Natural killer cell (primary cell): ENCODE measurements around the gene XCR1. TPM values are rescaled to one million over a fixed set of nuclear protein-coding genes. Genes with fewer than 3 reads are reported as not detected.
"Not testable (repeated sequence)": the region's sequence is repeated elsewhere in the genome, so short reads cannot be mapped to it uniquely, and the experiment has no call there.

Experiments
- ATAC-seq, 3 donors: fragments of 150-1000 bp in 2 of 3; fragments of 200-7000 bp in 1 of 3; cut with Tn5 transposase; 1 replicate in 1 of 3; 2 replicates in 2 of 3; pipeline ENCODE4 v1.10.0; 2021; ENCODE audit warnings: mild to moderate bottlenecking in 2 of 3, moderate library complexity in 2 of 3
- DNase-seq, 2 donors: peaks; one replicate each; pipeline versions ENCODE4 v3.0.0 to v3.0.0-alpha.2; 2013 to 2021; ENCODE audit warnings: mixed read lengths in 1 of 2
- H3K27ac ChIP-seq: one replicate; pipeline ENCODE4 v1.5.1; 2013; ENCODE audit warnings: mild to moderate bottlenecking, low read length
- H3K27me3 ChIP-seq: one replicate; pipeline ENCODE4 v1.6.1; 2013; ENCODE audit warnings: low read length; ENCODE audit not compliant: control insufficient read depth, insufficient read depth
- H3K36me3 ChIP-seq: one replicate; pipeline ENCODE4 v1.6.1; 2013; ENCODE audit warnings: low read length; ENCODE audit not compliant: control insufficient read depth, insufficient read depth
- H3K4me1 ChIP-seq: one replicate; pipeline ENCODE4 v1.6.1; 2013; ENCODE audit warnings: low read length; ENCODE audit not compliant: control insufficient read depth, insufficient read depth
- H3K4me3 ChIP-seq: one replicate; pipeline ENCODE4 v1.5.1; 2013; ENCODE audit warnings: low read length
- H3K9me3 ChIP-seq: one replicate; pipeline ENCODE4 v1.6.1; 2013; ENCODE audit warnings: low read length; ENCODE audit not compliant: control insufficient read depth, insufficient read depth
- H3K27ac Mint-ChIP-seq, 2 donors: one replicate each; pipeline ENCODE4 v1.8.0; 2022; ENCODE audit warnings: mild to moderate bottlenecking in 2 of 2, mixed read lengths in 2 of 2, moderate library complexity in 1 of 2
- H3K27me3 Mint-ChIP-seq, 2 donors: one replicate each; pipeline ENCODE4 v1.8.0; 2022; ENCODE audit warnings: low read depth in 2 of 2, mixed read lengths in 2 of 2
- H3K36me3 Mint-ChIP-seq: one replicate; pipeline ENCODE4 v1.8.0; 2022; ENCODE audit warnings: mixed read lengths
- H3K4me1 Mint-ChIP-seq, 2 donors: one replicate each; pipeline ENCODE4 v1.8.0; 2022; ENCODE audit warnings: mixed read lengths in 2 of 2
- H3K4me3 Mint-ChIP-seq: one replicate; pipeline ENCODE4 v1.8.0; 2022; ENCODE audit warnings: mild to moderate bottlenecking, moderate library complexity, mixed read lengths
- H3K9me3 Mint-ChIP-seq, 2 donors: one replicate each; pipeline ENCODE4 v1.8.0; 2022; ENCODE audit warnings: mixed read lengths in 2 of 2
- CTCF ChIP-seq: fragments of 200-600 bp; IDR thresholded peaks from one replicate; pipeline ENCODE4 v1.8.0; 2022; ENCODE audit warnings: antibody characterized with exemption
- WGBS: methylation state at CpG from one replicate; pipeline ENCODE4 v1.1.7; 2013; ENCODE audit warnings: missing lambda C conversion rate; ENCODE audit not compliant: insufficient coverage; 5-methylcytosine and 5-hydroxymethylcytosine counted together
- intact Hi-C: fragments of 100-400 bp; cut with micrococcal nuclease; formaldehyde crosslinking; loops from one replicate; pipeline ENCODE4 v1.14.2; 2022
- total RNA-seq, 4 donors: library from RNA; stranded (reverse); fragments of 120-200 nt in 1 of 4; gene quantifications; one replicate each; pipeline versions ENCODE4 v1.2.3 to v1.2.4, GENCODE V29; 2013 to 2022

Gene XCR1
- total RNA-seq, 3 donors from 2014 or later (not counting 1 experiment from before 2014, with no cell fraction given): 0.21 TPM; not detected in 2

- Mint-ChIP-seq H3K27me3 (peaks cover 6 to 31% of the 10 kb centered on the region in 2 donors), H3K4me1 (no peaks in the 10 kb centered on the region), H3K4me3 (no peak overlapping the region), H3K9me3 (no peaks in the 10 kb centered on the region), H3K36me3 (no peaks in the 10 kb centered on the region), H3K27ac (no peak overlapping the region)
- Histone ChIP-seq H3K27ac (no peak overlapping the region), H3K36me3 (no peaks in the 10 kb centered on the region), H3K9me3 (no peaks in the 10 kb centered on the region), H3K4me1 (no peaks in the 10 kb centered on the region), H3K27me3 (no peaks in the 10 kb centered on the region), H3K4me3 (no peak overlapping the region)
- DNase-seq (no peak), ATAC-seq (no peak)
- no peak for TF ChIP-seq CTCF
- 97% methylated on average over 8 of the region's 8 CpGs for WGBS
- intact Hi-C loops: no loop called here
These were observed 25.2 kb upstream of the XCR1 start for GRCh38 chr3:46052531-46052930.

- intact Hi-C loops: no loop called here
These were observed 21.8 kb upstream of the XCR1 start for GRCh38 chr3:46049093-46049492.

GRCh38 chr3:46046231-46046630 is 18.9 kb upstream of the XCR1 start:
- WGBS: 40% methylated on average over 5 of the region's 5 CpGs
- H3K27me3 Mint-ChIP-seq, intact Hi-C loops, H3K4me3 ChIP-seq, H3K9me3 ChIP-seq, H3K27me3 ChIP-seq, H3K4me1 ChIP-seq, H3K36me3 ChIP-seq, H3K4me3 Mint-ChIP-seq, H3K9me3 Mint-ChIP-seq, H3K36me3 Mint-ChIP-seq, H3K27ac ChIP-seq: not testable (repeated sequence)
- DNase-seq: peak in 1 of 2 donors; percentile 63
- H3K4me1 Mint-ChIP-seq: peaks cover 16% of the 10 kb centered on the region in 2 donors
- peak; percentile 44 to 49 (median 47) for ATAC-seq
- H3K27ac Mint-ChIP-seq: peak overlapping the region in 1 of 2 donors; percentile 74

More at GRCh38 chr3:46049093-46049492, 21.8 kb upstream of the XCR1 start:
- H3K4me1 Mint-ChIP-seq: peaks cover 16% of the 10 kb centered on the region in 2 donors
- no peaks in the 10 kb centered on the region for H3K36me3 ChIP-seq
- no peak overlapping the region for H3K27ac ChIP-seq
- no peak overlapping the region for H3K4me3 ChIP-seq
- no peaks in the 10 kb centered on the region for H3K27me3 ChIP-seq
- WGBS: 95% methylated on average over 5 of the region's 5 CpGs
- peaks cover 6 to 14% of the 10 kb centered on the region in 2 donors for H3K27me3 Mint-ChIP-seq
- no peaks in the 10 kb centered on the region for H3K36me3 Mint-ChIP-seq
- DNase-seq (no peak), ATAC-seq (no peak)
- no peaks in the 10 kb centered on the region for H3K9me3 Mint-ChIP-seq
- H3K9me3 ChIP-seq: no peaks in the 10 kb centered on the region
- H3K27ac Mint-ChIP-seq: no peak overlapping the region
- no peak for TF ChIP-seq CTCF
- H3K4me1 ChIP-seq: peaks cover 9% of the 10 kb centered on the region
- no peak overlapping the region for H3K4me3 Mint-ChIP-seq

GRCh38 chr3:46038916-46039315 is 11.6 kb upstream of the XCR1 start:
- no peaks in the 10 kb centered on the region for H3K4me1 ChIP-seq
- no CpG with 5 or more reads among the region's 1 CpG for WGBS
- Mint-ChIP-seq H3K27me3 (peaks cover 0 to 6% of the 10 kb centered on the region in 2 donors), H3K9me3 (no peaks in the 10 kb centered on the region), H3K4me3 (no peak overlapping the region), H3K36me3 (no peaks in the 10 kb centered on the region), H3K27ac (no peak overlapping the region), H3K4me1 (no peaks in the 10 kb centered on the region)
- DNase-seq: no peak
- H3K27me3 ChIP-seq: peaks cover 2% of the 10 kb centered on the region
- H3K4me3 ChIP-seq: no peak overlapping the region
- no peaks in the 10 kb centered on the region for H3K9me3 ChIP-seq
- H3K27ac ChIP-seq: no peak overlapping the region
- ATAC-seq: no peak
- no peak for TF ChIP-seq CTCF
- intact Hi-C loops: no loop called here
- H3K36me3 ChIP-seq: no peaks in the 10 kb centered on the region

- H3K4me3 Mint-ChIP-seq, H3K36me3 Mint-ChIP-seq, intact Hi-C loops, H3K27ac Mint-ChIP-seq, DNase-seq, H3K9me3 Mint-ChIP-seq, H3K36me3 ChIP-seq, H3K4me3 ChIP-seq, H3K27me3 ChIP-seq, ATAC-seq, H3K4me1 ChIP-seq, H3K27ac ChIP-seq, H3K9me3 ChIP-seq, H3K27me3 Mint-ChIP-seq, H3K4me1 Mint-ChIP-seq: not testable (repeated sequence)
- WGBS: 89% methylated on average over 3 of the region's 3 CpGs
These were observed 10.8 kb upstream of the XCR1 start for GRCh38 chr3:46038071-46038470.
